Astrocyte of the spinal cord (primary cell): ENCODE data around the gene SLC1A1.

Source experiments
- DNase-seq: peaks from one replicate; pipeline ENCODE4 v3.0.0; 2011; ENCODE audit warnings: low read depth, low spot score
- H3K4me3 ChIP-seq: 2 replicates; pipeline ENCODE4 v1.5.1; 2011; ENCODE audit warnings: low read depth, mild to moderate bottlenecking, low read length, moderate library complexity
- CTCF ChIP-seq: IDR thresholded peaks from 2 replicates; pipeline ENCODE4 v1.5.1; 2012; ENCODE audit warnings: low read depth, mild to moderate bottlenecking, low read length, inconsistent platforms
- in situ Hi-C: cut with HindIII; loops from 2 replicates; pipeline ENCODE4 v1.10.0; 2017; ENCODE audit warnings: low sequenced_read_pairs

The SLC1A1 gene

GRCh38 chr9:4573176-4573575 lies 82.9 kb downstream of the SLC1A1 start:
- no peak for TF ChIP-seq CTCF
- H3K4me3 ChIP-seq, result no peak overlapping the region
- in situ Hi-C loops, result no loop called here
- no peak for DNase-seq

- no peak for TF ChIP-seq CTCF
- no peak for DNase-seq
- in situ Hi-C loops, result no loop called here
- no peak overlapping the region for H3K4me3 ChIP-seq
These were observed 83.5 kb downstream of the SLC1A1 start for GRCh38 chr9:4573634-4574389.

GRCh38 chr9:4574657-4575243 lies 84.5 kb downstream of the SLC1A1 start:
- DNase-seq, result no peak
- TF ChIP-seq CTCF, result no peak
- no peak overlapping the region for H3K4me3 ChIP-seq
- in situ Hi-C loops, result no loop called here

GRCh38 chr9:4575997-4576396 lies 85.7 kb downstream of the SLC1A1 start:
- in situ Hi-C loops, result no loop called here
- no peak for DNase-seq
- TF ChIP-seq CTCF, result no peak
- no peak overlapping the region for H3K4me3 ChIP-seq

- in situ Hi-C loops, result no loop called here
- TF ChIP-seq CTCF, result no peak
- DNase-seq, result no peak
- no peak overlapping the region for H3K4me3 ChIP-seq
These were observed 86.2 kb downstream of the SLC1A1 start for GRCh38 chr9:4576448-4576847.

GRCh38 chr9:4579001-4579400 lies 88.7 kb downstream of the SLC1A1 start:
- no peak for TF ChIP-seq CTCF
- in situ Hi-C loops, result no loop called here
- no peak overlapping the region for H3K4me3 ChIP-seq
- DNase-seq, result no peak
